Measurements from ENCODE around the gene PRUNE2. TPM values are rescaled to one million over a fixed set of nuclear protein-coding genes. Genes with fewer than 3 reads are reported as not detected.

PRUNE2 gene
- total and polyA plus RNA-seq, 2 experiments from 2014 or later: 0.46 to 4.1 TPM

DNA sequence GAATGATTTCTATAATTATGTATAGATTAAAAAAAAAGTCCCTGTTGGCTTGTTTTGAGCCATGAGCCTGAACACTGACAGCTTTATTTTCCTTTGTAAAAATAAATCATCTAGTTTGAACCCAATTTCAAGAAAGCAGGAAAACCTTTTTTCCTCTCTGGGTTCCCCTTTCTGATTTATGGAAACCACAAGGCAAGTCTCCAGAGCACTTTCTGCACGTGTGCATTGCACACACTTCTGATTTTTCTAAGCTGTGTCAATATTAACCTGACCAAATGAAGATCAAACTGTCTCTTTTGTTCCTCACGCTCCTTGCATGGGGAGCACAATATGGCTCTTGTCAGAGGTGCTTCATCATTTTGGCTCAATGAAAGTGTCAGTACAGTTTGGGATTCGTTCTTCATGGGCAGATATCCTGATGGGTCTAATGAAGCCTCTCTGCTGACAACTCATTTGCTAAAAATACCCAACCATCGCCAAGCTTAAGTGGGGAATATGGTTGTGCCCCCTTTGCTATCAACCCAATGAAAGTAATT, 180.8 kb downstream of the PRUNE2 start:
- WGBS (ENCODE audit: low lambda C conversion rate, missing lambda C conversion rate): 68% methylated on average over 4 of the region's 4 CpGs
- no peaks in the 10 kb centered on the region for H3K36me3 ChIP-seq (replicated peaks; ENCODE audit: insufficient read depth, low read depth)

DNA sequence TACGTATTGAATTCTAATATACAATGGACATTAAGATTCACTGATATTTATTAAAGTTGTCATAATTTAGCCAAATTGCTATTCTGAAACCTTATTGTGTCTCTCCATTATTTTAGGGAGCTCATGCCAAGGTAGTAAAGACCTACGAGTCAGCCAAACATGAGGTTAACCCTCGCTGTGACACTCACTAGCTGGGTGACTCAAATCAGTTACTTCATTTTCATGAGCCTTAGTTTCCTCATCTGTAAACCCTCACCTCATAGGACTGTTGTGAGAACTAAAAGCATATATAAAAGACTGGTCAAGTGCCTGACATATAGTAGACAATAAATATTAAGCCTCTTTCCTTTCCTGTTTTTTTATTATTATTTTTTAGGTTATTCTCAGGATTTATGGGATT, 185.7 kb downstream of the PRUNE2 start:
- H3K36me3 ChIP-seq (replicated peaks; ENCODE audit: insufficient read depth, low read depth): no peaks in the 10 kb centered on the region
- no peaks in the 10 kb centered on the region for H3K9me2 ChIP-seq (replicated peaks; ENCODE audit: insufficient read depth)
- no peaks in the 10 kb centered on the region for H4K20me1 ChIP-seq (ENCODE audit: insufficient read depth, poor library complexity, severe bottlenecking)
- H3K4me1 ChIP-seq (ENCODE audit: insufficient read depth): peaks cover 6% of the 10 kb centered on the region
- no peaks in the 10 kb centered on the region for H3K27me3 ChIP-seq
- H3K4me3 ChIP-seq: no peak overlapping the region
- DNase-seq (ENCODE audit: low spot score): no peak
- H3K79me2 ChIP-seq: no peaks in the 10 kb centered on the region
- H3K9me3 ChIP-seq (ENCODE audit: low read depth): no peaks in the 10 kb centered on the region
- no peak for TF ChIP-seq EZH2 (IDR thresholded peaks at IDR 0.05; ENCODE audit: borderline replicate concordance)
- no peak for TF ChIP-seq EZH2phosphoT487 (IDR thresholded peaks at IDR 0.05; ENCODE audit: low read depth, severe bottlenecking, unreplicated experiment)
- TF ChIP-seq, protein P1, sequence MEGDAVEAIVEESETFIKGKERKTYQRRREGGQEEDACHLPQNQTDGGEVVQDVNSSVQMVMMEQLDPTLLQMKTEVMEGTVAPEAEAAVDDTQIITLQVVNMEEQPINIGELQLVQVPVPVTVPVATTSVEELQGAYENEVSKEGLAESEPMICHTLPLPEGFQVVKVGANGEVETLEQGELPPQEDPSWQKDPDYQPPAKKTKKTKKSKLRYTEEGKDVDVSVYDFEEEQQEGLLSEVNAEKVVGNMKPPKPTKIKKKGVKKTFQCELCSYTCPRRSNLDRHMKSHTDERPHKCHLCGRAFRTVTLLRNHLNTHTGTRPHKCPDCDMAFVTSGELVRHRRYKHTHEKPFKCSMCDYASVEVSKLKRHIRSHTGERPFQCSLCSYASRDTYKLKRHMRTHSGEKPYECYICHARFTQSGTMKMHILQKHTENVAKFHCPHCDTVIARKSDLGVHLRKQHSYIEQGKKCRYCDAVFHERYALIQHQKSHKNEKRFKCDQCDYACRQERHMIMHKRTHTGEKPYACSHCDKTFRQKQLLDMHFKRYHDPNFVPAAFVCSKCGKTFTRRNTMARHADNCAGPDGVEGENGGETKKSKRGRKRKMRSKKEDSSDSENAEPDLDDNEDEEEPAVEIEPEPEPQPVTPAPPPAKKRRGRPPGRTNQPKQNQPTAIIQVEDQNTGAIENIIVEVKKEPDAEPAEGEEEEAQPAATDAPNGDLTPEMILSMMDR (IDR thresholded peaks at IDR 0.05; ENCODE audit: poor library complexity): no peak
- no peak overlapping the region for H3K4me2 ChIP-seq
- no peak overlapping the region for H2AFZ ChIP-seq
- WGBS (ENCODE audit: low lambda C conversion rate, missing lambda C conversion rate): 72% methylated on average over 3 of the region's 3 CpGs
- H3K27ac ChIP-seq: no peak overlapping the region

More for the DNA sequence above, 180.8 kb downstream of the PRUNE2 start:
- Histone ChIP-seq H3K27me3 (no peaks in the 10 kb centered on the region), H3K9me2 (replicated peaks; ENCODE audit: insufficient read depth) (no peaks in the 10 kb centered on the region), H3K4me3 (no peak overlapping the region), H3K79me2 (no peaks in the 10 kb centered on the region), H2AFZ (no peak overlapping the region), H3K27ac (no peak overlapping the region), H3K9me3 (ENCODE audit: low read depth) (no peaks in the 10 kb centered on the region), H3K4me2 (no peak overlapping the region), H3K4me1 (ENCODE audit: insufficient read depth) (no peaks in the 10 kb centered on the region), H4K20me1 (ENCODE audit: insufficient read depth, poor library complexity, severe bottlenecking) (no peaks in the 10 kb centered on the region)
- DNase-seq (ENCODE audit: low spot score): no peak
- TF ChIP-seq EZH2phosphoT487 (IDR thresholded peaks at IDR 0.05; ENCODE audit: low read depth, severe bottlenecking, unreplicated experiment) (no peak), EZH2 (IDR thresholded peaks at IDR 0.05; ENCODE audit: borderline replicate concordance) (no peak)
- TF ChIP-seq, protein P1 (IDR thresholded peaks at IDR 0.05; ENCODE audit: poor library complexity): no peak

DNA sequence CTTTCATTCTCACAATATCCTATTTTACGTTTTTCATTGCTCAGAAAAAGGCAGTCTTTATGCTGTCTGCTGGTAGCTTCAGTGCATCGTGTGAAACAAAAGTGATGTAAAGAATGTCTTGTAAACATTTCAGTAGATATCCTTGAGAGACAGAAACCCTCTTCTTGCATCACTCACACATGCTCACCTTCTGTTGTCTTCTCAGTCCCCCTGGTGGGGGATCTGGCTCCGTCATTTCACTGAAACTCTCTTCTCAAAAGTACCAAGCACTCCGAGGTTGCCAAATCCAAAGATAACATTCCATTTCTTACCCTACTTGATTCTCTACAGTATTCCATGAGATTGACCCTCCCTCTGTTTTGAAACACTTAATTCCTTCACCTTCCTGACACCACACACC, 187.7 kb downstream of the PRUNE2 start:
- Histone ChIP-seq H2AFZ (no peak overlapping the region), H3K4me3 (no peak overlapping the region), H3K79me2 (no peaks in the 10 kb centered on the region), H3K9me3 (ENCODE audit: low read depth) (no peaks in the 10 kb centered on the region), H3K9me2 (replicated peaks; ENCODE audit: insufficient read depth) (no peaks in the 10 kb centered on the region), H4K20me1 (ENCODE audit: insufficient read depth, poor library complexity, severe bottlenecking) (no peaks in the 10 kb centered on the region), H3K4me2 (no peak overlapping the region), H3K27ac (peak overlapping the region; percentile 19), H3K36me3 (replicated peaks; ENCODE audit: insufficient read depth, low read depth) (no peaks in the 10 kb centered on the region), H3K27me3 (no peaks in the 10 kb centered on the region), H3K4me1 (ENCODE audit: insufficient read depth) (peaks cover 6% of the 10 kb centered on the region)
- TF ChIP-seq EZH2phosphoT487 (IDR thresholded peaks at IDR 0.05; ENCODE audit: low read depth, severe bottlenecking, unreplicated experiment): no peak
- no peak for DNase-seq (ENCODE audit: low spot score)
- 69% methylated on average over 4 of the region's 4 CpGs for WGBS (ENCODE audit: low lambda C conversion rate, missing lambda C conversion rate)

DNA sequence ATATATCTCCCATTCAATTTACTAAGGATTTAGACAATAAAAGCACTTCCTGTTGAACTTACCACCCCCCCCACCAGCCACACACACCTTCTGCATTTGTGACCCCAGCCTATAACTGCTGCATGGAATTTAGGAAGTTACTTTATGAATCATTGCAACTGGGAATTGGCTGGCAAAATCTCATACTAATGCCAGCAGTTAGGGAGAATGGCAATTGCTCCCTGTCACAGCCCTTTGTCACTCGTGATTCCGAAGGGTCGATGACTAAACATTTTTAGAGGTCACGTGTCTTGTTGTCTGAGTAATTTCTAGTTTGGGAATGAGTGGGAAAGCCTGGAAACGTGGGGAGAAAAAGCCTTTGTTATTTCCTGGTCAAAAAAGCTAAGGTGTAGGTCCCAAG, 188.3 kb downstream of the PRUNE2 start:
- no peak overlapping the region for H3K4me3 ChIP-seq
- 70% methylated on average over 5 of the region's 5 CpGs for WGBS (ENCODE audit: low lambda C conversion rate, missing lambda C conversion rate)

More for the DNA sequence above, 188.3 kb downstream of the PRUNE2 start:
- no peaks in the 10 kb centered on the region for H3K27me3 ChIP-seq
- DNase-seq (ENCODE audit: low spot score): no peak
- H3K36me3 ChIP-seq (replicated peaks; ENCODE audit: insufficient read depth, low read depth): no peaks in the 10 kb centered on the region
- H3K79me2 ChIP-seq: no peaks in the 10 kb centered on the region
- H4K20me1 ChIP-seq (ENCODE audit: insufficient read depth, poor library complexity, severe bottlenecking): no peaks in the 10 kb centered on the region
- H3K9me2 ChIP-seq (replicated peaks; ENCODE audit: insufficient read depth): no peaks in the 10 kb centered on the region
- TF ChIP-seq EZH2 (IDR thresholded peaks at IDR 0.05; ENCODE audit: borderline replicate concordance) (no peak), EZH2phosphoT487 (IDR thresholded peaks at IDR 0.05; ENCODE audit: low read depth, severe bottlenecking, unreplicated experiment) (no peak)
- TF ChIP-seq, protein P1 (IDR thresholded peaks at IDR 0.05; ENCODE audit: poor library complexity): no peak
- no peaks in the 10 kb centered on the region for H3K9me3 ChIP-seq (ENCODE audit: low read depth)
- H2AFZ ChIP-seq: no peak overlapping the region
- peaks cover 6% of the 10 kb centered on the region for H3K4me1 ChIP-seq (ENCODE audit: insufficient read depth)
- H3K4me2 ChIP-seq: no peak overlapping the region
- peak overlapping the region; percentile 83 for H3K27ac ChIP-seq

Measured in hepatocyte (in vitro differentiated cells).